HEK293T (cell line): Measurements from ENCODE around the gene GDPGP1.
"Not testable (repeated sequence)": the region's sequence is repeated elsewhere in the genome, so short reads cannot be mapped to it uniquely, and the experiment has no call there.

Experiments used
- CTBP1 ChIP-seq: fragments of 450-650 bp; IDR thresholded peaks from 2 replicates; pipeline ENCODE4 v1.6.1; 2016; ENCODE audit warnings: borderline replicate concordance
- FOXM1 ChIP-seq: fragments of 450-650 bp; IDR thresholded peaks from 2 replicates; pipeline ENCODE4 v1.6.1; 2017; ENCODE audit warnings: mild to moderate bottlenecking, borderline replicate concordance
- L3MBTL2 ChIP-seq: fragments of 450-650 bp; conservative IDR thresholded peaks from 2 replicates; pipeline ENCODE4 v1.6.1; 2016; ENCODE audit warnings: mild to moderate bottlenecking
- NFRKB ChIP-seq: fragments of 450-650 bp; IDR thresholded peaks from 2 replicates; pipeline ENCODE4 v1.6.1; 2016; ENCODE audit warnings: mild to moderate bottlenecking, moderate library complexity
- PKNOX1 ChIP-seq: fragments of 450-650 bp; IDR thresholded peaks from 2 replicates; pipeline ENCODE4 v1.6.1; 2016
- SP1 ChIP-seq: fragments of 450-650 bp; IDR thresholded peaks from 2 replicates; pipeline ENCODE4 v1.6.1; 2017

DNA sequence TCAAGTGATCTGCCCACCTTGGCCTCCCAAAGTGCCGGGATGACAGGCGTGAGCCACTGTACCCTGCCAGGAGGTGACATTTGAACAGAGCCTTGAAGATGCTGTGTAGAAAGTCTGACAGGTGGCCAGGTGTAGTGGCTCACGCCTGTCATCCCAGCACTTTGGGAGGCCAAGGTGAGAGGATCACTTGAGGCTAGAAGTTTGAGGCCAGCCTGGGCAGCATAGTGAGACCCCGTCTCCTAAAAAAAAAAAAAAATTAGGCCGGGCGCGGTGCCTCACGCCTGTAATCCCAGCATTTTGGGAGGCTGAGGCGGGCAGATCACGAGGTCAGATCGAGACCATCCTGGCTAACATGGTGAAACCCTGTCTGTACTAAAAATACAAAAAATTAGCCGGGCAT is 44.5 kb downstream of the GDPGP1 start:
- not testable (repeated sequence) for TF ChIP-seq CTBP1, NFRKB, L3MBTL2, PKNOX1, FOXM1, SP1
